HUES6 (cell line): ENCODE measurements around the gene NUDT6.

Experiments
- H3K27ac ChIP-seq: 2 replicates; pipeline ENCODE4 v1.7.0; 2013; ENCODE audit warnings: low read depth, mild to moderate bottlenecking, low read length, inconsistent platforms
- H3K27me3 ChIP-seq: 2 replicates; pipeline ENCODE4 v1.6.1; 2013; ENCODE audit warnings: low read length; ENCODE audit not compliant: control insufficient read depth, insufficient read depth
- H3K36me3 ChIP-seq: 2 replicates; pipeline ENCODE4 v1.6.1; 2013; ENCODE audit warnings: low read length; ENCODE audit not compliant: control insufficient read depth, insufficient read depth
- H3K4me1 ChIP-seq: 2 replicates; pipeline ENCODE4 v1.6.1; 2013; ENCODE audit warnings: low read length; ENCODE audit not compliant: control insufficient read depth, insufficient read depth
- H3K4me3 ChIP-seq: 2 replicates; pipeline ENCODE4 v1.5.1; 2013; ENCODE audit warnings: low read depth, low read length
- H3K9ac ChIP-seq: one replicate; pipeline ENCODE4 v1.6.1; 2013; ENCODE audit warnings: mild to moderate bottlenecking, low read length
- H3K9me3 ChIP-seq: 2 replicates; pipeline ENCODE4 v1.6.1; 2013; ENCODE audit warnings: low read depth, low read length; ENCODE audit not compliant: control insufficient read depth, insufficient read depth

Gene NUDT6

DNA sequence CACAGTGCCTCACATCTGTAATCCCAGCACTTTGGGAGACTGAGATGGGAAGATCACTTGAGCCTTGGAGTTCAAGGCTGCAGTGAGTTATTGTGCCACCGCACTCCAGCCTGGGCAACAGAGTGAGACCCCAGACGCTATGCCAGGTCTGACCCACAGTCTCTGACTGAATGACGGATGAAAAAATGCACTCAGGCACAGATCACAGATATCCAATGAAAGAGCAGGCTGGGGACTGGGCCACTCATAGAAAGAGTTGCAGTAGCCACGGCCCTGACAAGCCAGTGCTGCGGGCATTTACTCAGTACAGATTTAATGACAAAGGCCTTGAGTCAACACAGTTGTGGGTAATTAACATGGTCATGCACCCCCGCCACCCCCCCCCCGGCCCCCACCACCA is 22.7 kb downstream of the NUDT6 start:
- Histone ChIP-seq H3K4me3 (no peak overlapping the region), H3K4me1 (peaks cover 31% of the 10 kb centered on the region), H3K9me3 (no peaks in the 10 kb centered on the region), H3K27ac (no peak overlapping the region), H3K36me3 (peaks cover 30% of the 10 kb centered on the region), H3K9ac (no peak overlapping the region), H3K27me3 (no peaks in the 10 kb centered on the region)

DNA sequence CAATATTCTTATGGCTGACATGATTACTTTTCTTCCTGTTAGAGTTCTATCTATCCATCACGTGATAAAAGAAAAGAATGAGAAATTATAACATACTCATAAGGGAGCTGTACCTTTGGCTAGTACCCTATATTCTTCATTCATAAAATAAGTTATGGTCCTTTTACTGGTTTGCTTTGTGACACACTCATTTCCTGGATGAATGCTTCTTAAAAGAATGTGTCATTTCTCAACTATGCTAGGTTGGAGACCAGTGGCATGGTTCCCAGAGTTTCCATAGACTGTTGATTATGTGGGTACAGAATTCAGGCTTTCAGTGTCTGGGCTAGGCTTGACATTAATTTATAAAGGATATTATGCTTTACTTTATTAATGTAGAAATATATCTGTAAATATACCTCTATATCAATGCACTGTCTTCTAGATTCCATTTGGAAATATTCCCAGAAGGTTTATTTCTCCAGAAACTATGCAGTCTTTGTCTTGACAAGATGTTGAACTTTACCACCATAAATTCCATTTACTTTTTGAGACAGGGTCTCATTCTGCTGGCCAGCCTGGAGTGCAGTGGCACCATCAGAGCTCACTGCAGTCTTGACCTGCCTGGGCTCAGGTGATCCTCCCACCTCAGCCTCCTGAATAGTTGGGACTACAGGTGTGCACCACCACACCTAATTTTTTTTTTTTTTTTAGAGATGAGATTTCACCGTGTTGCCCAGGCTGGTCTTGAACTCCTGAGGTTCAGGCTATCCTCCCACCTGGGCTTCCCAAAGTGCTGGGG is 23.8 kb downstream of the NUDT6 start:
- H3K4me1 ChIP-seq = peaks cover 25% of the 10 kb centered on the region
- H3K4me3 ChIP-seq = no peak overlapping the region
- H3K27me3 ChIP-seq = no peaks in the 10 kb centered on the region
- no peaks in the 10 kb centered on the region for H3K9me3 ChIP-seq
- peaks cover 40% of the 10 kb centered on the region for H3K36me3 ChIP-seq
- no peak overlapping the region for H3K27ac ChIP-seq
- no peak overlapping the region for H3K9ac ChIP-seq

DNA sequence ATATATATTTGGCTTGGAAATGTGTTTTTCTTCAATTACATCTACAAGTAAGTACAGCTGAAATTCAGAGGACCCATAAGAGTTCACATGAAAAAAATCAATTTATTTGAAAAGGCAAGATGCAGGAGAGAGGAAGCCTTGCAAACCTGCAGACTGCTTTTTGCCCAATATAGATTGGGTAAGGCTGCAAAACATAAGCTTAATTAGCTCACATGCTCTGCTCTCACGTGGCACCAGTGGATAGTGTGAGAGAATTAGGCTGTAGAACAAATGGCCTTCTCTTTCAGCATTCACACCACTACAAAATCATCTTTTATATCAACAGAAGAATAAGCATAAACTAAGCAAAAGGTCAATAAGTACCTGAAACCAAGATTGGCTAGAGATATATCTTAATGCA is 26.1 kb downstream of the NUDT6 start:
- Histone ChIP-seq H3K27me3 (no peaks in the 10 kb centered on the region), H3K27ac (no peak overlapping the region), H3K4me3 (no peak overlapping the region), H3K4me1 (peaks cover 15% of the 10 kb centered on the region), H3K9me3 (no peaks in the 10 kb centered on the region), H3K9ac (no peak overlapping the region), H3K36me3 (peaks cover 63% of the 10 kb centered on the region)

DNA sequence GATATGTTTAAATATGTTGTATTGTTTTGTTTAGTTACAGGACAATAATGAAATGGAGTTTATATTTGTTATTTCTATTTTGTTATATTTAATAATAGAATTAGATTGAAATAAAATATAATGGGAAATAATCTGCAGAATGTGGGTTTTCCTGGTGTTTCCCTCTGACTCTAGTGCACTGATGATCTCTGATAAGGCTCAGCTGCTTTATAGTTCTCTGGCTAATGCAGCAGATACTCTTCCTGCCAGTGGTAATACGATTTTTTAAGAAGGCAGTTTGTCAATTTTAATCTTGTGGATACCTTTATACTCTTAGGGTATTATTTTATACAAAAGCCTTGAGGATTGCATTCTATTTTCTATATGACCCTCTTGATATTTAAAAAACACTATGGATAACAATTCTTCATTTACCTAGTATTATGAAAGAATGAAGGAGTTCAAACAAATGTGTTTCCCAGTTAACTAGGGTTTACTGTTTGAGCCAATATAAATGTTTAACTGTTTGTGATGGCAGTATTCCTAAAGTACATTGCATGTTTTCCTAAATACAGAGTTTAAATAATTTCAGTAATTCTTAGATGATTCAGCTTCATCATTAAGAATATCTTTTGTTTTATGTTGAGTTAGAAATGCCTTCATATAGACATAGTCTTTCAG is 26.9 kb downstream of the NUDT6 start:
- Histone ChIP-seq H3K27ac (no peak overlapping the region), H3K27me3 (no peaks in the 10 kb centered on the region), H3K9ac (no peak overlapping the region), H3K36me3 (peaks cover 67% of the 10 kb centered on the region), H3K9me3 (no peaks in the 10 kb centered on the region), H3K4me3 (no peak overlapping the region), H3K4me1 (peaks cover 10% of the 10 kb centered on the region)

DNA sequence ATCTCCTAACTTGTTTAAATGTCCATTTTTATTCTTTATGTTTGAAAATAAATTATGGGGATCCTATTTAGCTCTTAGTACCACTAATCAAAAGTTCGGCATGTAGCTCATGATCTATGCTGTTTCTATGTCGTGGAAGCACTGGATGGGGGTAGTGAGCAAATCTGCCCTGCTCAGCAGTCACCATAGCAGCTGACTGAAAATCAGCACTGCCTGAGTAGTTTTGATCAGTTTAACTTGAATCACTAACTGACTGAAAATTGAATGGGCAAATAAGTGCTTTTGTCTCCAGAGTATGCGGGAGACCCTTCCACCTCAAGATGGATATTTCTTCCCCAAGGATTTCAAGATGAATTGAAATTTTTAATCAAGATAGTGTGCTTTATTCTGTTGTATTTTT is 27.6 kb downstream of the NUDT6 start:
- Histone ChIP-seq H3K9me3 (no peaks in the 10 kb centered on the region), H3K27ac (no peak overlapping the region), H3K36me3 (peaks cover 74% of the 10 kb centered on the region), H3K9ac (no peak overlapping the region), H3K4me3 (no peak overlapping the region), H3K27me3 (no peaks in the 10 kb centered on the region), H3K4me1 (peaks cover 5% of the 10 kb centered on the region)

DNA sequence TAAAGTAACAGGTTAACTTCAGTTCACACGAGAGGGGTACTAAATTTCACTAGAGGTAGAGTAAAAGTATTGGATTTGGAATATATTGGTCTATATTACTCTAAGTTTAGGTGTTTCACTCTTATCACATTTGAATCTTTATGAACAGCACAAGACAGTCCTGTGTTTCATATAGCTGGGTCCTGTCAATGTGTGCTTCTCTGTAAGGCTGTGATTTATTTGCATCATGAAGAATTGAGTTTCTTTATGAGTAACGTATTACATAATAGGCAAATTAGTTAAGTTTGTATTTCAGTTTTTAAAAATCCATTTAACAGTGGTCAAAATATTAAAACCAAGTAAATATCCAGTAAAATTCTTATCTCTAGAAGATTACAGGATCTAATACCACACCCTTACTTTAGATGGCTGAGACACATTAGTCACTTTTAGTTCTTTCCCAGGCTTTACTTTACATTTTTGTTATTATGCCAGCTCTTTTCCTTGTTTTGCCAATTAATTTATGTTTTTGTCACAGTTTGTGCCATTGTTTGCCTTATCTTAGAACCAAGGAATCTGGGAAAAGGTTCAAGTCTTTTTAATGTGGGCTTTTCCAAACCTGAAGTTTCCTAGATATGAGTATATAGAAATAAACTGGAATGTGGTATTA is 32.1 kb downstream of the NUDT6 start:
- no peaks in the 10 kb centered on the region for H3K9me3 ChIP-seq
- H3K36me3 ChIP-seq = peaks cover 92% of the 10 kb centered on the region
- no peaks in the 10 kb centered on the region for H3K27me3 ChIP-seq
- no peak overlapping the region for H3K27ac ChIP-seq
- no peaks in the 10 kb centered on the region for H3K4me1 ChIP-seq
- H3K9ac ChIP-seq = no peak overlapping the region
- no peak overlapping the region for H3K4me3 ChIP-seq

DNA sequence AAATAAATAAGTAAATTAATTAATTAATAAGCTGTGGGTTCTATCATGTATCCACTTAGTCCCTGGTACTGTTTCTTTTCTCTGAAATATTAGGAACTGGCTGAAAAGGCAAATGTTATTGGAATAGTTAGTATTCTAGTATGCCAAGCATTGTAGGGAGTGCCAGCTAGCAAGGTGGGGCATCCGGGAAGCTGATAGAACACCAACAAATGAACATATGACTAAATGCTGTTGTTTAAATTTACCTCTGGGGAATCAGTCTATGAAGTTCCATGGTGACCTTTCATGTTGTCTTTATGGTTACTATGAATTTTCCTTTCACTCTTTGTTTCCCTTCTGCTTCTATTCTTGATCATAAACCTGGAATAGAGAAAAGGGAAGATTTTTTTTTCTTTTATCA is 32.7 kb downstream of the NUDT6 start:
- Histone ChIP-seq H3K36me3 (peaks cover 93% of the 10 kb centered on the region), H3K9ac (no peak overlapping the region), H3K27me3 (no peaks in the 10 kb centered on the region), H3K4me1 (no peaks in the 10 kb centered on the region), H3K4me3 (no peak overlapping the region), H3K9me3 (no peaks in the 10 kb centered on the region), H3K27ac (no peak overlapping the region)

DNA sequence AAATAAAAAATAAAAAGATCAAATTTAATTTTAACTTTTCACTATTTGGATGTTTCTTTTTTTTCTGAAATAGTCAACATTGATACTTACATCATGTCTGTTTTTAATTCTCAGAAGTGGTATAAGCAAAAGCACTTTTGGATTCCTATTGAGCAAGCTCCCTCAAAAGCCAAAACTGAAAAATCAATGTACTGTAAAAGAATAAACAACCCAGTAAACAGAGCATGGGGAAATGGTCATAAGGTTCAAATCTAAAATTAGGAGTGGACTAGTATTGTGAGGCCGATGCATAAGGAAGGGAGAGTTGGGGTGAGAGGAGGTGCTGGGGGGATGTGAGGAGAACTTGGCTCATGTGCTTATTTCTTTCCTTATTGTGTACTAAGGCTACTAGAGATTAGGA is 37.9 kb downstream of the NUDT6 start:
- Histone ChIP-seq H3K9ac (no peak overlapping the region), H3K4me1 (no peaks in the 10 kb centered on the region), H3K36me3 (peaks cover 97% of the 10 kb centered on the region), H3K4me3 (no peak overlapping the region), H3K27me3 (no peaks in the 10 kb centered on the region), H3K27ac (no peak overlapping the region), H3K9me3 (peaks cover 8% of the 10 kb centered on the region)

DNA sequence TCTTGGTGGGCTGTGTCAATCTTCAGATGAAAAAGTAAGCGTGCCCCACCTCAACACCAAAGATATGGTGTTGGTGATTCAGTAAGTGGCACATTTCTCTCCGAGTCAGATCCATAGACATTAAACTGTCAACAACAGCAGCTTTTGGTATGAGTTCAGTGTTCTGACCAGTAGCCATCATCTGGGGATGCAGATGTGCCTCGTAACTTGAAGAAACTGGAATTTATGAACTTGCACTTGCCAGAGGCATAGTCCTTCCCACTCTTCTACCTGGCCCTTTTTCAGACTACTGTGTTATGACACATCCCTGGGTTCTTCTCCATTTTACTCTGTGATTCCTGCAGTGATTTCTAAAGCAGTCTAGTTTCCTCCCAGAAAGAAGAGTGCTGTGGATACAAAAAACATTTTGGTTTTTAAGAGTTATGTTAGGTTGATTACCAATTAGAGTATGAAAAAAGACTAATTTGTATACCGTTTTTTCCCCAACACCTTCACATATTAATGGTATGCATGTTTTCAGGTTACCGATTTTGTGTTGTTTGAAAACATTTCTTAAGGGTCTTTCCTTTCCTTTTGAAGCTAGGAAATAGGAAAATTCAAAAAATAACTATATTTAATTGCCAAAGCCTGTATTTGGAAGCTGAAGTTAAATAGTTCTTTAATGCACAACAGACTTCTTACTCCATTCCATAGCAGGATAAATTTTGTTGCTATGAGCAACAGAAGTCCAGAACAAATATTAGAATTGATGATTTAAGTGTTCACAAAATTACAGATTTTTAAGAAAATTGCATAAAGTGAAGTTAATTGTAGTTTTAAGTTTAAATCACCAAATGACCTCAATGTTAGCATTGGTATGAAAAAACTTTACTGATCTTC is 39.3 kb downstream of the NUDT6 start:
- H3K36me3 ChIP-seq = peaks cover 97% of the 10 kb centered on the region
- peaks cover 19% of the 10 kb centered on the region for H3K9me3 ChIP-seq
- H3K9ac ChIP-seq = no peak overlapping the region
- no peak overlapping the region for H3K4me3 ChIP-seq
- no peak overlapping the region for H3K27ac ChIP-seq
- H3K4me1 ChIP-seq = no peaks in the 10 kb centered on the region
- H3K27me3 ChIP-seq = no peaks in the 10 kb centered on the region

DNA sequence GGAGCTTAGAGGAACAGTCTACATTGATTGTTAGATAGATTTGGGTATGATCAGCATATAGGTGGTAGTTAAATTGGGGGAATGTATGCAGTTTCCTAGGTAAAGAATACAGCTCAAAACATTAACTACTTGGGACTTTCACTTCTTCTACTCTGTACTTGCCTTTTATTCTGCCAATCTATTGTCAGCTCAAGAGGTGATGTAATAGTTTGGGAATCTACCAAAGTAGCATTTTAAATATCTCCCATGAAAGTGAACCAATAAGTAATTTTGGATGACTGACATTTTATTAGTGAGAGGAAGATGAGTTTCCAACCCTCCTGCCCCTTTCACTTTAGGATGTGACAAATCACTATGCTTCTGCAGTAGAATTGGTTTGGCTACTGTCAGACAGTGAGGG is 43.4 kb downstream of the NUDT6 start:
- Histone ChIP-seq H3K4me1 (no peaks in the 10 kb centered on the region), H3K9me3 (peaks cover 19% of the 10 kb centered on the region), H3K27ac (no peak overlapping the region), H3K36me3 (peaks cover 86% of the 10 kb centered on the region), H3K27me3 (no peaks in the 10 kb centered on the region), H3K4me3 (no peak overlapping the region), H3K9ac (no peak overlapping the region)
